Ovary (tissue), 9 donors: ENCODE measurements around the gene SWAP70. TPM values are rescaled to one million over a fixed set of nuclear protein-coding genes. Genes with fewer than 3 reads are reported as not detected.

ENCODE experiments used
- DNase-seq, 5 donors: peaks; one replicate each; pipeline ENCODE4 v3.0.0-alpha.2; 2019 to 2020
- H3K27ac ChIP-seq, 2 donors: fragments of 200-600 bp; one replicate each; pipeline versions ENCODE4 v1.5.1 to v1.8.0; 2019 to 2022
- H3K27me3 ChIP-seq: fragments of 200-600 bp; one replicate; pipeline ENCODE4 v1.8.0; 2022
- H3K36me3 ChIP-seq: fragments of 200-600 bp; sonication (generic); one replicate; pipeline ENCODE4 v1.5.1; 2019
- H3K4me1 ChIP-seq: one replicate; pipeline ENCODE4 v1.8.1; 2013; ENCODE audit warnings: mild to moderate bottlenecking, moderate library complexity; ENCODE audit not compliant: insufficient read depth
- H3K4me3 ChIP-seq: fragments of 200-600 bp; sonication (generic); one replicate; pipeline ENCODE4 v1.5.1; 2017
- H3K9me3 ChIP-seq, 2 donors: fragments of 200-600 bp in 1 of 2; sonication (generic) in 1 of 2; one replicate each; pipeline versions ENCODE4 v1.5.1 to v1.8.1; 2013 to 2019; ENCODE audit warnings: mild to moderate bottlenecking in 1 of 2, moderate library complexity in 1 of 2
- CTCF ChIP-seq, 3 donors: fragments of 450-650 bp in 2 of 3; fragments of 200-600 bp in 1 of 3; IDR thresholded peaks; one replicate each; pipeline versions ENCODE4 v1.5.1 to v1.8.0; 2016 to 2022; ENCODE audit warnings: antibody characterized with exemption in 3 of 3, mild to moderate bottlenecking in 1 of 3
- EP300 ChIP-seq: sonication (generic); formaldehyde crosslinking; IDR thresholded peaks from one replicate; pipeline ENCODE4 v1.6.1; 2017; ENCODE audit warnings: antibody characterized with exemption
- POLR2A ChIP-seq: fragments of 450-650 bp; IDR thresholded peaks from one replicate; pipeline ENCODE4 v1.6.1; 2017; ENCODE audit warnings: antibody characterized with exemption, mild to moderate bottlenecking, moderate library complexity
- WGBS, 3 donors: extraction: QIAGEN DNeasy Blood & Tissue Kit in 1 of 3; methylation state at CpG; one replicate each; pipeline versions ENCODE4 v1.1.5 to v1.1.7; 2013 to 2017; 5-methylcytosine and 5-hydroxymethylcytosine counted together
- intact Hi-C, 4 donors: fragments of 100-400 bp; cut with DNase I; formaldehyde crosslinking; loops; one replicate each; pipeline versions ENCODE4 v1.11.0 to v1.15.1; 2022 to 2023
- polyA plus RNA-seq, 2 donors: library from polyadenylated mRNA; stranded (reverse); fragments of 200-250 nt in 1 of 2; fragments of 350-450 nt in 1 of 2; fragmentation: Illumina TruSeq in 1 of 2; extraction: RNeasy Lipid Tissue Mini Kit (QIAGEN cat#74804) in 1 of 2; gene quantifications; one replicate each; pipeline ENCODE4 v1.2.3, GENCODE V29; 2013 to 2014
- total RNA-seq, 7 donors: library from RNA; depleted of rRNA in 2 of 7; stranded (reverse); fragments of >200 nt in 2 of 7; fragmentation: NEBNext Ultra II Directional in 3 of 7; extraction: Animal tissue kit (Norgen Biotek cat#: 25700) in 3 of 7; gene quantifications; one replicate each; pipeline versions ENCODE4 v1.1.0 to v1.2.4, GENCODE V29; 2016 to 2023
- donor health status: DM: no; HTN: no; CAD: no; lungs with moderate emphysema.
- donor health status: DM: no; HTN: no; CAD: no.
- donor health status: Bipolar disorder and iron deficiency.
- donor health status: DM: yes; HTN: yes; CAD: no.
- donor health status: DM: no; HTN: no; CAD: no.
- donor health status: DM: yes; HTN: yes; CAD: no.

SWAP70 gene
- total and polyA plus RNA-seq, 9 donors = 14.1 to 23.7 (median 19.8) TPM

GRCh38 chr11:9736365-9736764 lies 72.5 kb downstream of the SWAP70 start:
- Histone ChIP-seq H3K4me3 (no peak overlapping the region), H3K27ac (no peak overlapping the region), H3K9me3 (no peaks in the 10 kb centered on the region), H3K4me1 (no peaks in the 10 kb centered on the region), H3K36me3 (no peaks in the 10 kb centered on the region), H3K27me3 (no peaks in the 10 kb centered on the region)
- intact Hi-C loops = loop anchor here in 1 of 4 donors (10.0 kb wide), 1 partner anchor 82 kb away; no protein-coding TSS in a partner anchor
- TF ChIP-seq POLR2A (no peak), CTCF (IDR thresholded peaks at IDR 0.05) (no peak), EP300 (no peak)
- WGBS, 3 donors = 97 to 99% (median 99%) methylated on average over 2 of the region's 2 CpGs
- no peak for DNase-seq

- Histone ChIP-seq H3K4me1 (no peaks in the 10 kb centered on the region), H3K36me3 (no peaks in the 10 kb centered on the region), H3K27me3 (no peaks in the 10 kb centered on the region), H3K9me3 (no peaks in the 10 kb centered on the region), H3K27ac (no peak overlapping the region), H3K4me3 (no peak overlapping the region)
- 15 to 38% (median 28%) methylated on average over 3 of the region's 3 CpGs for WGBS, 3 donors
- intact Hi-C loops = loop anchor here in 1 of 4 donors (10.0 kb wide), 1 partner anchor 83 kb away; no protein-coding TSS in a partner anchor
- TF ChIP-seq CTCF (IDR thresholded peaks at IDR 0.05) (no peak), EP300 (no peak), POLR2A (no peak)
- DNase-seq = no peak
These were observed 74.2 kb downstream of the SWAP70 start for GRCh38 chr11:9738116-9738515.

GRCh38 chr11:9738707-9739106 lies 74.8 kb downstream of the SWAP70 start:
- no peak for DNase-seq
- no peaks in the 10 kb centered on the region for H3K27me3 ChIP-seq
- TF ChIP-seq CTCF (IDR thresholded peaks at IDR 0.05) (no peak), POLR2A (no peak), EP300 (no peak)
- intact Hi-C loops = loop anchor here in 1 of 4 donors (10.0 kb wide), 1 partner anchor 84 kb away; no protein-coding TSS in a partner anchor
- no peak overlapping the region for H3K4me3 ChIP-seq
- no peaks in the 10 kb centered on the region for H3K9me3 ChIP-seq
- H3K36me3 ChIP-seq = no peaks in the 10 kb centered on the region
- WGBS, 3 donors = 94 to 100% (median 94%) methylated on average over 1 of the region's 1 CpG
- no peak overlapping the region for H3K27ac ChIP-seq
- H3K4me1 ChIP-seq = no peaks in the 10 kb centered on the region

- WGBS, 3 donors = 48 to 58% (median 51%) methylated on average over 4 of the region's 4 CpGs
- Histone ChIP-seq H3K4me3 (no peak overlapping the region), H3K9me3 (no peaks in the 10 kb centered on the region), H3K36me3 (no peaks in the 10 kb centered on the region), H3K27me3 (no peaks in the 10 kb centered on the region), H3K27ac (no peak overlapping the region), H3K4me1 (no peaks in the 10 kb centered on the region)
- intact Hi-C loops = loop anchor here in 1 of 4 donors (10.0 kb wide), 1 partner anchor 85 kb away; no protein-coding TSS in a partner anchor
- no peak for DNase-seq
- no peak for TF ChIP-seq POLR2A
- TF ChIP-seq CTCF (IDR thresholded peaks at IDR 0.05) = no peak
- no peak for TF ChIP-seq EP300
These were observed 75.4 kb downstream of the SWAP70 start for GRCh38 chr11:9739123-9739900.
